ENCODE data around the gene OR1N2. TPM values are rescaled to one million over a fixed set of nuclear protein-coding genes. Genes with fewer than 3 reads are reported as not detected.

OR1N2 gene
- total and polyA plus RNA-seq, 2 of the 4 experiments (the other 2 are of a cell fraction) = not detected

DNA sequence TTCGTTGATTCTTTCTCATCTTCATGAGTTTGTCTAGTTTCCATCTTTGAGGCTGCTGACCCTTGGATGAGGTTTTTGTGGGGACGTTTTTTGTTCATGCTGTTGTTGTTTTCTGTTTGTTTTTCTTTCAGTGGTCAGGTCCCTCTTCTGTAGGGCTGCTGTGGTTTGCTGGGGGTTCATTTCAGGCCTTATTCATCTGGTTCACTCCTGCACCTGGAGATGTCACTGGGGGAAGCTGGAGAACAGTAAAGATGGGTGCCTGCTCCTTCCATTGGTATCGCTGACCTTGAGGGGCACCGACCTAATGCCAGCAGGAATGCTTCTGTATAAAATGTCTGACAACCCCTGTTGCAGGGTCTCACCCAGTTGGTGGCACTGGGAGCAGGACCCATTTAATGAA is 8.5 kb downstream of the OR1N2 start:
- ATAC-seq (ENCODE audit: low read depth) (no peak), DNase-seq (no peak)
- Histone ChIP-seq H3K4ac (ENCODE audit: low read depth, low read length) (no peak overlapping the region), H4K20me1 (ENCODE audit: insufficient read depth, low read length) (no peaks in the 10 kb centered on the region), H2AK9ac (replicated peaks; ENCODE audit: low read depth, low read length, poor library complexity) (no peak overlapping the region), H3K9ac (ENCODE audit: low read depth, low read length) (no peak overlapping the region), H3K36me3 (ENCODE audit: control insufficient read depth, insufficient read depth, low read length) (no peaks in the 10 kb centered on the region), H4K8ac (ENCODE audit: low read depth in 2 of 2, low read length in 2 of 2) (no peak overlapping the region), H2BK120ac (ENCODE audit: low read depth, low read length) (no peak overlapping the region), H3K27me3 (ENCODE audit: control insufficient read depth, insufficient read depth, low read length) (peaks cover 3% of the 10 kb centered on the region; the same call in 1 of the 2 replicates), H4K5ac (ENCODE audit: low read depth, low read length) (no peak overlapping the region), H2BK5ac (ENCODE audit: low read depth, low read length, poor library complexity, severe bottlenecking) (no peak overlapping the region), H3K4me3 (ENCODE audit: insufficient read depth, low read depth, low read length) (no peak overlapping the region), H3K9me1 (ENCODE audit: insufficient read depth, low read length) (no peaks in the 10 kb centered on the region), H2AFZ (replicated peaks; ENCODE audit: low read length, poor library complexity) (no peak overlapping the region), H3K27ac (ENCODE audit: insufficient read depth, low read length) (no peak overlapping the region), H3K23ac (ENCODE audit: low read depth, low read length) (no peak overlapping the region), H3K4me2 (ENCODE audit: low read depth, low read length) (no peak overlapping the region), H3K14ac (replicated peaks; ENCODE audit: low read depth, low read length) (no peak overlapping the region), H3K18ac (ENCODE audit: low read depth, low read length) (no peak overlapping the region), H2AK5ac (ENCODE audit: low read depth, low read length) (no peak overlapping the region), H3K56ac (ENCODE audit: extremely low read depth, insufficient read depth, low read length) (no peak overlapping the region), H4K91ac (ENCODE audit: insufficient read depth, low read depth, low read length) (no peak overlapping the region), H2BK15ac (ENCODE audit: low read depth, low read length) (no peak overlapping the region), H3K4me1 (ENCODE audit: control insufficient read depth, insufficient read depth, low read length) (no peaks in the 10 kb centered on the region), H3K9me3 (ENCODE audit: control insufficient read depth, insufficient read depth, low read length) (no peaks in the 10 kb centered on the region), H3K79me1 (ENCODE audit: low read depth in 1 of 2, low read length in 2 of 2) (no peaks in the 10 kb centered on the region), H2BK20ac (ENCODE audit: low read depth, low read length) (no peak overlapping the region)
- intact Hi-C loops (cut with micrococcal nuclease) (no loop called here), in situ Hi-C loops (cut with MboI; ENCODE audit: low sequenced_read_pairs) (no loop called here), dilution Hi-C loops (cut with HindIII; ENCODE audit: low sequenced_read_pairs, unreplicated experiment) (no loop called here)
- TF ChIP-seq, protein P1, sequence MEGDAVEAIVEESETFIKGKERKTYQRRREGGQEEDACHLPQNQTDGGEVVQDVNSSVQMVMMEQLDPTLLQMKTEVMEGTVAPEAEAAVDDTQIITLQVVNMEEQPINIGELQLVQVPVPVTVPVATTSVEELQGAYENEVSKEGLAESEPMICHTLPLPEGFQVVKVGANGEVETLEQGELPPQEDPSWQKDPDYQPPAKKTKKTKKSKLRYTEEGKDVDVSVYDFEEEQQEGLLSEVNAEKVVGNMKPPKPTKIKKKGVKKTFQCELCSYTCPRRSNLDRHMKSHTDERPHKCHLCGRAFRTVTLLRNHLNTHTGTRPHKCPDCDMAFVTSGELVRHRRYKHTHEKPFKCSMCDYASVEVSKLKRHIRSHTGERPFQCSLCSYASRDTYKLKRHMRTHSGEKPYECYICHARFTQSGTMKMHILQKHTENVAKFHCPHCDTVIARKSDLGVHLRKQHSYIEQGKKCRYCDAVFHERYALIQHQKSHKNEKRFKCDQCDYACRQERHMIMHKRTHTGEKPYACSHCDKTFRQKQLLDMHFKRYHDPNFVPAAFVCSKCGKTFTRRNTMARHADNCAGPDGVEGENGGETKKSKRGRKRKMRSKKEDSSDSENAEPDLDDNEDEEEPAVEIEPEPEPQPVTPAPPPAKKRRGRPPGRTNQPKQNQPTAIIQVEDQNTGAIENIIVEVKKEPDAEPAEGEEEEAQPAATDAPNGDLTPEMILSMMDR (conservative IDR thresholded peaks at IDR 0.05; ENCODE audit: low read depth, low read length) = no peak
- TF ChIP-seq CEBPB (IDR thresholded peaks at IDR 0.05; ENCODE audit: low read depth, low read length) (no peak), BHLHE40 (IDR thresholded peaks at IDR 0.05; ENCODE audit: low read depth, low read length) (no peak), POLR2A (IDR thresholded peaks at IDR 0.05; ENCODE audit: low read depth, low read length) (no peak), CHD1 (IDR thresholded peaks at IDR 0.05; ENCODE audit: low read depth, low read length) (no peak), MAFK (IDR thresholded peaks at IDR 0.05; ENCODE audit: low read depth, low read length) (no peak), MXI1 (IDR thresholded peaks at IDR 0.05; ENCODE audit: borderline replicate concordance, low read depth, low read length) (no peak), FOS (IDR thresholded peaks at IDR 0.05; ENCODE audit: low read depth, low read length) (no peak), NFE2L2 (IDR thresholded peaks at IDR 0.05; ENCODE audit: low read depth, low read length) (no peak), RCOR1 (IDR thresholded peaks at IDR 0.05; ENCODE audit: insufficient replicate concordance, low read length) (no peak), SMC3 (IDR thresholded peaks at IDR 0.05; ENCODE audit: low read depth, low read length) (no peak), MAZ (IDR thresholded peaks at IDR 0.05; ENCODE audit: borderline replicate concordance, low read depth, low read length) (no peak), RFX5 (IDR thresholded peaks at IDR 0.05; ENCODE audit: low read depth, low read length) (no peak), RAD21 (IDR thresholded peaks at IDR 0.05; ENCODE audit: low read length) (no peak)
- TF ChIP-seq, protein P2, sequence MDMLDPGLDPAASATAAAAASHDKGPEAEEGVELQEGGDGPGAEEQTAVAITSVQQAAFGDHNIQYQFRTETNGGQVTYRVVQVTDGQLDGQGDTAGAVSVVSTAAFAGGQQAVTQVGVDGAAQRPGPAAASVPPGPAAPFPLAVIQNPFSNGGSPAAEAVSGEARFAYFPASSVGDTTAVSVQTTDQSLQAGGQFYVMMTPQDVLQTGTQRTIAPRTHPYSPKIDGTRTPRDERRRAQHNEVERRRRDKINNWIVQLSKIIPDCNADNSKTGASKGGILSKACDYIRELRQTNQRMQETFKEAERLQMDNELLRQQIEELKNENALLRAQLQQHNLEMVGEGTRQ (IDR thresholded peaks at IDR 0.05; ENCODE audit: low read depth, low read length) = no peak
- TF ChIP-seq, protein P3, sequence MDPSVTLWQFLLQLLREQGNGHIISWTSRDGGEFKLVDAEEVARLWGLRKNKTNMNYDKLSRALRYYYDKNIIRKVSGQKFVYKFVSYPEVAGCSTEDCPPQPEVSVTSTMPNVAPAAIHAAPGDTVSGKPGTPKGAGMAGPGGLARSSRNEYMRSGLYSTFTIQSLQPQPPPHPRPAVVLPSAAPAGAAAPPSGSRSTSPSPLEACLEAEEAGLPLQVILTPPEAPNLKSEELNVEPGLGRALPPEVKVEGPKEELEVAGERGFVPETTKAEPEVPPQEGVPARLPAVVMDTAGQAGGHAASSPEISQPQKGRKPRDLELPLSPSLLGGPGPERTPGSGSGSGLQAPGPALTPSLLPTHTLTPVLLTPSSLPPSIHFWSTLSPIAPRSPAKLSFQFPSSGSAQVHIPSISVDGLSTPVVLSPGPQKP (IDR thresholded peaks at IDR 0.05; ENCODE audit: borderline replicate concordance, low read depth, low read length) = no peak
- BruUV-seq (replicated peaks) = no TSS peak
- 74% methylated on average over 3 of the region's 4 CpGs; no CpG with 5 or more reads in 1 of the 2 experiments for WGBS, 2 experiments (ENCODE audit: extremely low coverage in 2 of 2, insufficient read length in 1 of 2)
- ChIA-PET POLR2A (ENCODE audit: unreplicated experiment) (no interaction called here), CTCF (no interaction called here)
